ENCODE results near the gene SH3BGR. TPM values are rescaled to one million over a fixed set of nuclear protein-coding genes. Genes with fewer than 3 reads are reported as not detected.

SH3BGR gene
- total and polyA plus RNA-seq, 7 donors = 3.6 to 32.7 (median 6.4) TPM

- Histone ChIP-seq H3K27ac (no peak overlapping the region), H3K27me3 (no peaks in the 10 kb centered on the region), H3K4me3 (no peak overlapping the region), H3K36me3 (no peaks in the 10 kb centered on the region), H3K9me3 (no peaks in the 10 kb centered on the region), H3K4me1 (peaks cover 0 to 7% (median 2%) of the 10 kb centered on the region in 4 donors)
- no peak for DNase-seq
- 21 to 29% methylated on average over 13 of the region's 13 CpGs for WGBS, 2 donors
- intact Hi-C loops (cut with DNase I) = loop anchor here (1.0 to 10.0 kb wide), 2 partner anchors 117 to 197 kb away; no protein-coding TSS in a partner anchor
- TF ChIP-seq CTCF (IDR thresholded peaks at IDR 0.05) = peak; percentile 85 to 97 (median 90)
- no peak for TF ChIP-seq EP300 (IDR thresholded peaks at IDR 0.05)
- TF ChIP-seq POLR2A (IDR thresholded peaks at IDR 0.05) = no peak
- no peak for TF ChIP-seq POLR2AphosphoS5 (IDR thresholded peaks at IDR 0.05)
These were observed 66.5 kb downstream of the SH3BGR start for GRCh38 chr21:39518055-39518846.

- no peaks in the 10 kb centered on the region for H3K9me3 ChIP-seq
- DNase-seq = no peak
These were observed 67.1 kb downstream of the SH3BGR start for GRCh38 chr21:39518847-39519210.

GRCh38 chr21:39519835-39520234 is 68.1 kb downstream of the SH3BGR start:
- 89 to 93% methylated on average over 8 of the region's 8 CpGs for WGBS, 2 donors
- Histone ChIP-seq H3K27ac (no peak overlapping the region), H3K27me3 (no peaks in the 10 kb centered on the region), H3K4me1 (peaks cover 0 to 16% (median 8%) of the 10 kb centered on the region in 4 donors), H3K4me3 (no peak overlapping the region), H3K9me3 (no peaks in the 10 kb centered on the region), H3K36me3 (no peaks in the 10 kb centered on the region)
- TF ChIP-seq EP300 (IDR thresholded peaks at IDR 0.05) (no peak), POLR2A (IDR thresholded peaks at IDR 0.05) (no peak), POLR2AphosphoS5 (IDR thresholded peaks at IDR 0.05) (no peak), CTCF (IDR thresholded peaks at IDR 0.05) (no peak)
- DNase-seq = no peak
- intact Hi-C loops (cut with DNase I) = loop anchor here (10.0 kb wide), 1 partner anchor 115 kb away; no protein-coding TSS in a partner anchor

More at GRCh38 chr21:39518847-39519210, 67.1 kb downstream of the SH3BGR start:
- Histone ChIP-seq H3K27me3 (no peaks in the 10 kb centered on the region), H3K36me3 (no peaks in the 10 kb centered on the region), H3K4me3 (no peak overlapping the region), H3K4me1 (peaks cover 0 to 13% (median 6%) of the 10 kb centered on the region in 4 donors), H3K27ac (no peak overlapping the region)
- 37 to 71% methylated on average over 5 of the region's 5 CpGs for WGBS, 2 donors
- intact Hi-C loops (cut with DNase I) = loop anchor here (1.0 to 10.0 kb wide), 2 partner anchors 116 to 196 kb away; no protein-coding TSS in a partner anchor
- TF ChIP-seq POLR2AphosphoS5 (IDR thresholded peaks at IDR 0.05) (no peak), EP300 (IDR thresholded peaks at IDR 0.05) (no peak), CTCF (IDR thresholded peaks at IDR 0.05) (no peak), POLR2A (IDR thresholded peaks at IDR 0.05) (no peak)

- Histone ChIP-seq H3K4me3 (no peak overlapping the region), H3K4me1 (peaks cover 0 to 24% (median 14%) of the 10 kb centered on the region in 4 donors), H3K9me3 (no peaks in the 10 kb centered on the region), H3K27me3 (no peaks in the 10 kb centered on the region), H3K36me3 (no peaks in the 10 kb centered on the region), H3K27ac (no peak overlapping the region)
- no peak for TF ChIP-seq POLR2AphosphoS5 (IDR thresholded peaks at IDR 0.05)
- no peak for TF ChIP-seq EP300 (IDR thresholded peaks at IDR 0.05)
- TF ChIP-seq CTCF (IDR thresholded peaks at IDR 0.05) = no peak
- TF ChIP-seq POLR2A (IDR thresholded peaks at IDR 0.05) = no peak
- no peak for DNase-seq
- intact Hi-C loops (cut with DNase I) = no loop called here
These were observed 71.6 kb downstream of the SH3BGR start for GRCh38 chr21:39523399-39523798.

All from sigmoid colon (tissue), 7 donors.